Panc1 (cell line): Measurements from ENCODE around the gene TSHZ1. TPM values are rescaled to one million over a fixed set of nuclear protein-coding genes. Genes with fewer than 3 reads are reported as not detected.

Experiments used
- ATAC-seq: fragments of 200-7000 bp; cut with Tn5 transposase; 2 replicates; pipeline ENCODE4 v1.9.1; 2020; ENCODE audit warnings: mild to moderate bottlenecking, moderate library complexity
- BruUV-seq: library from RNA; stranded (reverse); fragments of 400-500 nt; replicated peaks from 2 replicates; lab custom pipeline; 2021; lab: Mats Ljungman, UMichigan
- CTCF ChIA-PET: fragments of 300-600 bp; sonication (Branson Sonifier 250); formaldehyde crosslinking; loops from one replicate; lab custom pipeline; 2022; ENCODE audit warnings: antibody characterized with exemption; lab: Charles Lee
- POLR2A ChIA-PET: fragments of 300-600 bp; sonication (Branson Sonifier 250); formaldehyde crosslinking; loops from one replicate; lab custom pipeline; 2022; ENCODE audit warnings: antibody characterized with exemption; lab: Charles Lee
- DNase-seq: peaks from one replicate; pipeline ENCODE4 v3.0.0-alpha.2; 2010; ENCODE audit warnings: low read depth, low spot score
- H3K27ac ChIP-seq: 2 replicates; pipeline ENCODE4 v1.5.1; 2011; ENCODE audit warnings: mild to moderate bottlenecking, low read length, inconsistent platforms
- H3K27me3 ChIP-seq: fragments of 200-500 bp; sonication (Bioruptor generic); 2 replicates; pipeline ENCODE4 v1.6.0; 2014; ENCODE audit warnings: low read length, inconsistent platforms; ENCODE audit not compliant: control insufficient read depth, insufficient read depth
- H3K36me3 ChIP-seq: fragments of 200-500 bp; sonication (Bioruptor generic); 2 replicates; pipeline ENCODE4 v1.5.1; 2014; ENCODE audit warnings: inconsistent platforms, mild to moderate bottlenecking, low read length, moderate library complexity; ENCODE audit not compliant: control insufficient read depth, insufficient read depth
- H3K4me1 ChIP-seq: 2 replicates; pipeline ENCODE4 v1.5.1; 2011; ENCODE audit warnings: inconsistent platforms, mild to moderate bottlenecking, low read length, moderate library complexity; ENCODE audit not compliant: control insufficient read depth, insufficient read depth
- H3K4me3 ChIP-seq, 2 experiments: 2 replicates each; pipeline ENCODE4 v1.5.1; 2011 to 2012; ENCODE audit warnings: low read depth in 2 of 2, low read length in 2 of 2, mild to moderate bottlenecking in 2 of 2, inconsistent platforms in 1 of 2, moderate library complexity in 1 of 2
- H3K9me3 ChIP-seq: fragments of 200-500 bp; sonication (Bioruptor generic); 2 replicates; pipeline ENCODE4 v1.5.1; 2014; ENCODE audit warnings: low read depth, mild to moderate bottlenecking, inconsistent platforms, low read length, moderate library complexity; ENCODE audit not compliant: control insufficient read depth, insufficient read depth
- POLR2AphosphoS5 ChIP-seq: IDR thresholded peaks from 2 replicates; pipeline ENCODE4 v1.6.1; 2012; ENCODE audit warnings: mild to moderate bottlenecking, low read depth, low read length, moderate library complexity
- SIN3A ChIP-seq: IDR thresholded peaks from 2 replicates; pipeline ENCODE4 v1.6.1; 2012; ENCODE audit warnings: low read depth, mild to moderate bottlenecking, low read length, moderate library complexity, borderline replicate concordance; ENCODE audit not compliant: insufficient read depth
- TCF7L2 ChIP-seq: IDR thresholded peaks from 2 replicates; pipeline ENCODE4 v1.6.1; 2011; ENCODE audit warnings: mild to moderate bottlenecking, low read depth, low read length, inconsistent platforms
- in situ Hi-C: cut with HindIII; loops from 2 replicates; pipeline ENCODE4 v1.10.0; 2016; ENCODE audit warnings: low sequenced_read_pairs, low pct_unique_long_range_greater_than_20kb
- intact Hi-C: fragments of 100-400 bp; cut with micrococcal nuclease; formaldehyde crosslinking; loops from one replicate; pipeline ENCODE4 v1.10.0; 2022; ENCODE audit not compliant: unreplicated experiment
- total RNA-seq: library from RNA; stranded (reverse); gene quantifications from one replicate; pipeline ENCODE4 v1.2.1, GENCODE V29; 2021; ENCODE audit not compliant: unreplicated experiment
- TF ChIP-seq, protein P1 (sequence below): fragments of 450-650 bp; IDR thresholded peaks from 2 replicates; pipeline ENCODE4 v1.5.1; 2017; ENCODE audit warnings: mild to moderate bottlenecking
- TF ChIP-seq, protein P2 (sequence below), 2 experiments: IDR thresholded peaks; 2 replicates each; pipeline ENCODE4 v1.6.1; 2011 to 2012; ENCODE audit warnings: low read depth in 2 of 2, control low read depth in 1 of 2, low read length in 1 of 2, mild to moderate bottlenecking in 1 of 2, moderate library complexity in 1 of 2; ENCODE audit not compliant: insufficient read depth in 1 of 2

Gene TSHZ1
- total RNA-seq, 1 experiment from 2014 or later: 10.0 TPM

DNA sequence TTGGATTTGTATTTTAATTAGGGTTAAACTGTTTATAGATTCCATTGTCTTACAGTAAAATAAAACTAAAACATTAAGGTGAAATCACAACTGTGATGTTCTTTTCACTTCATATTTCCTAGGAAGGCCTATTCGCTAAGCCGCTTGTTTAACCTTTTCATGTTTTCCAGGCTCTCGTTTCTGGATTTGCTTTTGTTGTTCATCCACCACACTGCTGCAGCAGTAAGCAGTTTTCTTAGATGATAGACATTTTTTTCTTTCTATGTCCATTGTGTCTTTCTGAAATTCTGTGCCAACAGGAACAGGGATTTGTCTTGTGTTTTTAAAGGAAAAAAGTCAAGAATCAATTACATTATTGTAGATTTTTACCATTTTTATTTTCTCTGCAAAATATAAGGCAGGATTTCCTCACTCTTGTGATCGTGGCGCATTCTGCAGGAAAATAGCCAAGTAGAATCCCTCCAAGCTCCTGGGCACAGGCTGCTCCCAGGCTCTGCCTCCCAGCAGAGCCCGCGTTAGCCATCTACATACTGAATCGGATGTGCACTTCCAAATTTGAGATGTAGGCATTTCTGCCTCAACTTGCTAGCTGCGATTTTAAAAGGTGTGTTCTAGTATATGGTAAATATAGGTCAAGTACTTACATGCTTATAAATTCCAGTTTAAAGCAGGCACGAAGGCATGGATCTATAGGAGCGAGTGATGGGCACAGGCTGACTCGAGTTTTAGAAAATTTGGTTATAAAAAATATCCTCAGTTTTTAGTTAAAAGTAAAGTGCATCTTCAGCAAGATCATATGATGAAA is 10.2 kb downstream of the TSHZ1 start:
- ChIA-PET POLR2A (no interaction called here), CTCF (no interaction called here)
- Histone ChIP-seq H3K9me3 (no peaks in the 10 kb centered on the region), H3K36me3 (no peaks in the 10 kb centered on the region), H3K27ac (no peak overlapping the region), H3K27me3 (no peaks in the 10 kb centered on the region), H3K4me3 (no peak overlapping the region), H3K4me1 (0 out of 2 replicates have a peak, but pooled peaks cover 3% of the 10 kb centered on the region)
- intact Hi-C loops: no loop called here
- ATAC-seq: no peak
- in situ Hi-C loops: no loop called here
- BruUV-seq: no TSS peak
- TF ChIP-seq SIN3A (no peak), POLR2AphosphoS5 (no peak), TCF7L2 (no peak)
- TF ChIP-seq, protein P1, sequence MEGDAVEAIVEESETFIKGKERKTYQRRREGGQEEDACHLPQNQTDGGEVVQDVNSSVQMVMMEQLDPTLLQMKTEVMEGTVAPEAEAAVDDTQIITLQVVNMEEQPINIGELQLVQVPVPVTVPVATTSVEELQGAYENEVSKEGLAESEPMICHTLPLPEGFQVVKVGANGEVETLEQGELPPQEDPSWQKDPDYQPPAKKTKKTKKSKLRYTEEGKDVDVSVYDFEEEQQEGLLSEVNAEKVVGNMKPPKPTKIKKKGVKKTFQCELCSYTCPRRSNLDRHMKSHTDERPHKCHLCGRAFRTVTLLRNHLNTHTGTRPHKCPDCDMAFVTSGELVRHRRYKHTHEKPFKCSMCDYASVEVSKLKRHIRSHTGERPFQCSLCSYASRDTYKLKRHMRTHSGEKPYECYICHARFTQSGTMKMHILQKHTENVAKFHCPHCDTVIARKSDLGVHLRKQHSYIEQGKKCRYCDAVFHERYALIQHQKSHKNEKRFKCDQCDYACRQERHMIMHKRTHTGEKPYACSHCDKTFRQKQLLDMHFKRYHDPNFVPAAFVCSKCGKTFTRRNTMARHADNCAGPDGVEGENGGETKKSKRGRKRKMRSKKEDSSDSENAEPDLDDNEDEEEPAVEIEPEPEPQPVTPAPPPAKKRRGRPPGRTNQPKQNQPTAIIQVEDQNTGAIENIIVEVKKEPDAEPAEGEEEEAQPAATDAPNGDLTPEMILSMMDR: no peak
- TF ChIP-seq, protein P2, sequence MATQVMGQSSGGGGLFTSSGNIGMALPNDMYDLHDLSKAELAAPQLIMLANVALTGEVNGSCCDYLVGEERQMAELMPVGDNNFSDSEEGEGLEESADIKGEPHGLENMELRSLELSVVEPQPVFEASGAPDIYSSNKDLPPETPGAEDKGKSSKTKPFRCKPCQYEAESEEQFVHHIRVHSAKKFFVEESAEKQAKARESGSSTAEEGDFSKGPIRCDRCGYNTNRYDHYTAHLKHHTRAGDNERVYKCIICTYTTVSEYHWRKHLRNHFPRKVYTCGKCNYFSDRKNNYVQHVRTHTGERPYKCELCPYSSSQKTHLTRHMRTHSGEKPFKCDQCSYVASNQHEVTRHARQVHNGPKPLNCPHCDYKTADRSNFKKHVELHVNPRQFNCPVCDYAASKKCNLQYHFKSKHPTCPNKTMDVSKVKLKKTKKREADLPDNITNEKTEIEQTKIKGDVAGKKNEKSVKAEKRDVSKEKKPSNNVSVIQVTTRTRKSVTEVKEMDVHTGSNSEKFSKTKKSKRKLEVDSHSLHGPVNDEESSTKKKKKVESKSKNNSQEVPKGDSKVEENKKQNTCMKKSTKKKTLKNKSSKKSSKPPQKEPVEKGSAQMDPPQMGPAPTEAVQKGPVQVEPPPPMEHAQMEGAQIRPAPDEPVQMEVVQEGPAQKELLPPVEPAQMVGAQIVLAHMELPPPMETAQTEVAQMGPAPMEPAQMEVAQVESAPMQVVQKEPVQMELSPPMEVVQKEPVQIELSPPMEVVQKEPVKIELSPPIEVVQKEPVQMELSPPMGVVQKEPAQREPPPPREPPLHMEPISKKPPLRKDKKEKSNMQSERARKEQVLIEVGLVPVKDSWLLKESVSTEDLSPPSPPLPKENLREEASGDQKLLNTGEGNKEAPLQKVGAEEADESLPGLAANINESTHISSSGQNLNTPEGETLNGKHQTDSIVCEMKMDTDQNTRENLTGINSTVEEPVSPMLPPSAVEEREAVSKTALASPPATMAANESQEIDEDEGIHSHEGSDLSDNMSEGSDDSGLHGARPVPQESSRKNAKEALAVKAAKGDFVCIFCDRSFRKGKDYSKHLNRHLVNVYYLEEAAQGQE (IDR thresholded peaks at IDR 0.05; ENCODE audit: insufficient read depth in 1 of 2, low read depth in 2 of 2, low read length in 1 of 2): no peak
- no peak for DNase-seq

DNA sequence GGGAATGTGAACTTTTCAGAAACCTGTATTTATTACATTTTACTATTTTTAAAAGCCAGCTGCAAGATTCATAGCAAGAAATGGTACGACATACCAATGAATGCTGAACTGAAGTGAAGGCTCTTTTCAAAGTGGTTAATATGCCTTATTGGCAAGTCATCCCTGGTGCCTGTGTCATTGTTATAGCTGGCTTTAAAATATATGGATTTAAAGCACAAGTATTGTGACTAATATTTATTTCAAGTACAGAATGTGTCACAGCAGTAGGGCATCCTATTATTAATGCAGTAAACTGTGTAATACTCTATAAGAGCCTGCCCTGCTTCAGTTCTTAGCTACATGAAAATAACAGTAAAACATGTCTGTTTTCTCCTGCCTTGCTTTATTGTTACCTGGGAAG is 10.8 kb downstream of the TSHZ1 start:
- TF ChIP-seq POLR2AphosphoS5 (no peak), TCF7L2 (no peak)
- in situ Hi-C loops: no loop called here
- H3K9me3 ChIP-seq: no peaks in the 10 kb centered on the region
- DNase-seq (no peak), ATAC-seq (no peak)
- no peak overlapping the region for H3K27ac ChIP-seq
- no peaks in the 10 kb centered on the region for H3K27me3 ChIP-seq
- ChIA-PET CTCF (no interaction called here), POLR2A (no interaction called here)
- intact Hi-C loops: no loop called here
- 0 out of 2 replicates have a peak, but pooled peaks cover under 1% of the 10 kb centered on the region for H3K4me1 ChIP-seq
- H3K4me3 ChIP-seq: no peak overlapping the region
- no peaks in the 10 kb centered on the region for H3K36me3 ChIP-seq
- no TSS peak for BruUV-seq

DNA sequence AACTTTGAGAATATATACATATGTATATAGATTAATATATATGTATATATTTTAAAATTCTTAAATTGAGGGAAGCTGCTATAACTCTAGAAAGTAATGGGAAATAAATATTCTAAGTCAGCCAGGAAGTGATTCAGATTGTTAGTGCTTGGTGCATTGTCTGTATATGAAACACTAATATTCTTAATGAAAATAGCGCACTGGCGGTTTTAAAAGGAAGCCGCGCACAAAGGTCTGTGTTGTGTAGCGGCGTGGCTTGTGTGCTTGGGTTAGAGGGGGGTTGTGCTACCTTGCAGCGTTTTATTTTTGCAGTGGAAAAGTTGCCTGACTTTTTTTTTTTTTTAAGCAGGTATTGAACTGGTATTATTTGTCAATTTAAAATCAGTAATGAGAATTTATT is 11.3 kb downstream of the TSHZ1 start:
- DNase-seq (no peak), ATAC-seq (no peak)
- H3K4me1 ChIP-seq: no peaks in the 10 kb centered on the region
- POLR2A ChIA-PET: no interaction called here
- H3K9me3 ChIP-seq: no peaks in the 10 kb centered on the region
- CTCF ChIA-PET: no interaction called here
- BruUV-seq: no TSS peak
- H3K4me3 ChIP-seq: no peak overlapping the region
- H3K36me3 ChIP-seq: no peaks in the 10 kb centered on the region
- TF ChIP-seq SIN3A: no peak
- TF ChIP-seq, protein P2 (IDR thresholded peaks at IDR 0.05; ENCODE audit: insufficient read depth in 1 of 2, low read depth in 2 of 2, low read length in 1 of 2): no peak
- TF ChIP-seq, protein P1: no peak
- no peak for TF ChIP-seq TCF7L2
- no peak for TF ChIP-seq POLR2AphosphoS5
- in situ Hi-C loops: no loop called here
- no peaks in the 10 kb centered on the region for H3K27me3 ChIP-seq
- intact Hi-C loops: no loop called here
- no peak overlapping the region for H3K27ac ChIP-seq
